ENCODE measurements around the gene SIN3B. TPM values are rescaled to one million over a fixed set of nuclear protein-coding genes. Genes with fewer than 3 reads are reported as not detected.

SIN3B gene
- total and polyA plus RNA-seq, 9 of the 15 experiments (the other 6 are each of a cell fraction or from before 2014, with no cell fraction given): 0.51 to 34.2 (median 14.3) TPM

DNA sequence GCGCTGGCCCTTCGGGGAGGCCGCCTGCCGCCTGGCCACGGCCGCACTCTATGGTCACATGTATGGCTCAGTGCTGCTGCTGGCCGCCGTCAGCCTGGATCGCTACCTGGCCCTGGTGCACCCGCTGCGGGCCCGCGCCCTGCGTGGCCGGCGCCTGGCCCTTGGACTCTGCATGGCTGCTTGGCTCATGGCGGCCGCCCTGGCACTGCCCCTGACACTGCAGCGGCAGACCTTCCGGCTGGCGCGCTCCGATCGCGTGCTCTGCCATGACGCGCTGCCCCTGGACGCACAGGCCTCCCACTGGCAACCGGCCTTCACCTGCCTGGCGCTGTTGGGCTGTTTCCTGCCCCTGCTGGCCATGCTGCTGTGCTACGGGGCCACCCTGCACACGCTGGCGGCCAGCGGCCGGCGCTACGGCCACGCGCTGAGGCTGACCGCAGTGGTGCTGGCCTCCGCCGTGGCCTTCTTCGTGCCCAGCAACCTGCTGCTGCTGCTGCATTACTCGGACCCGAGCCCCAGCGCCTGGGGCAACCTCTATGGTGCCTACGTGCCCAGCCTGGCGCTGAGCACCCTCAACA, 60.8 kb downstream of the SIN3B start (continued):
- TF ChIP-seq XRCC4 (IDR thresholded peaks at IDR 0.05; ENCODE audit: extremely low read depth, insufficient read depth, insufficient read length): no peak
- TF ChIP-seq, protein P1, sequence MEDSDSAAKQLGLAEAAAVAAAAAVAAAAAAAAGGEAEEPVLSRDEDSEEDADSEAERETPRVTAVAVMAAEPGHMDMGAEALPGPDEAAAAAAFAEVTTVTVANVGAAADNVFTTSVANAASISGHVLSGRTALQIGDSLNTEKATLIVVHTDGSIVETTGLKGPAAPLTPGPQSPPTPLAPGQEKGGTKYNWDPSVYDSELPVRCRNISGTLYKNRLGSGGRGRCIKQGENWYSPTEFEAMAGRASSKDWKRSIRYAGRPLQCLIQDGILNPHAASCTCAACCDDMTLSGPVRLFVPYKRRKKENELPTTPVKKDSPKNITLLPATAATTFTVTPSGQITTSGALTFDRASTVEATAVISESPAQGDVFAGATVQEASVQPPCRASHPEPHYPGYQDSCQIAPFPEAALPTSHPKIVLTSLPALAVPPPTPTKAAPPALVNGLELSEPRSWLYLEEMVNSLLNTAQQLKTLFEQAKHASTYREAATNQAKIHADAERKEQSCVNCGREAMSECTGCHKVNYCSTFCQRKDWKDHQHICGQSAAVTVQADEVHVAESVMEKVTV (CRISPR knock-in tag; IDR thresholded peaks at IDR 0.05): no peak
- TF ChIP-seq POLR2AphosphoS2 (IDR thresholded peaks at IDR 0.05; ENCODE audit: low read length): no peak
- no peak; the same call in 1 of the 2 replicates for TF ChIP-seq ZNF239 (CRISPR knock-in tag; IDR thresholded peaks at IDR 0.05)
- TF ChIP-seq, protein P2, sequence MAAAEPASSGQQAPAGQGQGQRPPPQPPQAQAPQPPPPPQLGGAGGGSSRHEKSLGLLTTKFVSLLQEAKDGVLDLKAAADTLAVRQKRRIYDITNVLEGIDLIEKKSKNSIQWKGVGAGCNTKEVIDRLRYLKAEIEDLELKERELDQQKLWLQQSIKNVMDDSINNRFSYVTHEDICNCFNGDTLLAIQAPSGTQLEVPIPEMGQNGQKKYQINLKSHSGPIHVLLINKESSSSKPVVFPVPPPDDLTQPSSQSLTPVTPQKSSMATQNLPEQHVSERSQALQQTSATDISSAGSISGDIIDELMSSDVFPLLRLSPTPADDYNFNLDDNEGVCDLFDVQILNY (CRISPR knock-in tag; IDR thresholded peaks at IDR 0.05): no peak
- TF ChIP-seq FOXK1 (CRISPR knock-in tag; IDR thresholded peaks at IDR 0.05; ENCODE audit: borderline replicate concordance): peak; percentile 92; the same call in 1 of the 2 replicates
- no peak for TF ChIP-seq RBM22 (IDR thresholded peaks at IDR 0.05; ENCODE audit: low read depth, low read length, poor library complexity, severe bottlenecking)
- no peak; the same call in 1 of the 2 replicates for TF ChIP-seq E2F3 (CRISPR knock-in tag; IDR thresholded peaks at IDR 0.05)
- no peak for TF ChIP-seq SMARCB1 (IDR thresholded peaks at IDR 0.05; ENCODE audit: insufficient read length, low read depth)
- no peak; the same call in 1 of the 2 replicates for TF ChIP-seq GATAD2B (IDR thresholded peaks at IDR 0.05; ENCODE audit: borderline replicate concordance)
- TF ChIP-seq MCM7 (IDR thresholded peaks at IDR 0.05): no peak
- no peak for TF ChIP-seq SREBF2 (CRISPR knock-in tag; IDR thresholded peaks at IDR 0.05)
- TF ChIP-seq, protein P3, sequence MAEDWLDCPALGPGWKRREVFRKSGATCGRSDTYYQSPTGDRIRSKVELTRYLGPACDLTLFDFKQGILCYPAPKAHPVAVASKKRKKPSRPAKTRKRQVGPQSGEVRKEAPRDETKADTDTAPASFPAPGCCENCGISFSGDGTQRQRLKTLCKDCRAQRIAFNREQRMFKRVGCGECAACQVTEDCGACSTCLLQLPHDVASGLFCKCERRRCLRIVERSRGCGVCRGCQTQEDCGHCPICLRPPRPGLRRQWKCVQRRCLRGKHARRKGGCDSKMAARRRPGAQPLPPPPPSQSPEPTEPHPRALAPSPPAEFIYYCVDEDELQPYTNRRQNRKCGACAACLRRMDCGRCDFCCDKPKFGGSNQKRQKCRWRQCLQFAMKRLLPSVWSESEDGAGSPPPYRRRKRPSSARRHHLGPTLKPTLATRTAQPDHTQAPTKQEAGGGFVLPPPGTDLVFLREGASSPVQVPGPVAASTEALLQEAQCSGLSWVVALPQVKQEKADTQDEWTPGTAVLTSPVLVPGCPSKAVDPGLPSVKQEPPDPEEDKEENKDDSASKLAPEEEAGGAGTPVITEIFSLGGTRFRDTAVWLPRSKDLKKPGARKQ (CRISPR knock-in tag; IDR thresholded peaks at IDR 0.05): no peak
- TF ChIP-seq, protein P4, sequence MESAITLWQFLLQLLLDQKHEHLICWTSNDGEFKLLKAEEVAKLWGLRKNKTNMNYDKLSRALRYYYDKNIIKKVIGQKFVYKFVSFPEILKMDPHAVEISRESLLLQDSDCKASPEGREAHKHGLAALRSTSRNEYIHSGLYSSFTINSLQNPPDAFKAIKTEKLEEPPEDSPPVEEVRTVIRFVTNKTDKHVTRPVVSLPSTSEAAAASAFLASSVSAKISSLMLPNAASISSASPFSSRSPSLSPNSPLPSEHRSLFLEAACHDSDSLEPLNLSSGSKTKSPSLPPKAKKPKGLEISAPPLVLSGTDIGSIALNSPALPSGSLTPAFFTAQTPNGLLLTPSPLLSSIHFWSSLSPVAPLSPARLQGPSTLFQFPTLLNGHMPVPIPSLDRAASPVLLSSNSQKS (CRISPR knock-in tag; IDR thresholded peaks at IDR 0.05): no peak
- TF ChIP-seq FOXK2 (conservative IDR thresholded peaks at IDR 0.05 in 1 of 2, IDR thresholded peaks at IDR 0.05 in 1 of 2; ENCODE audit: low read depth in 2 of 2): no peak
- peak; percentile 64; the same call in 1 of the 2 replicates for TF ChIP-seq RBM14 (IDR thresholded peaks at IDR 0.05; ENCODE audit: borderline replicate concordance, insufficient read depth, low read depth, low read length)
- peak; percentile 59; the same call in 1 of the 2 replicates for TF ChIP-seq BHLHE40 (IDR thresholded peaks at IDR 0.05; ENCODE audit: low read length)
- peak; percentile 50 for TF ChIP-seq TBP (optimal IDR thresholded peaks at IDR 0.05; ENCODE audit: low read depth, low read length)
- TF ChIP-seq BRCA1 (IDR thresholded peaks at IDR 0.05): no peak
- TF ChIP-seq BRCA1 (CRISPR knock-in tag; IDR thresholded peaks at IDR 0.05): no peak
- no peak for TF ChIP-seq MEF2A (IDR thresholded peaks at IDR 0.05; ENCODE audit: control insufficient read depth, low read depth, low read length)
